Choroid plexus epithelial cell (primary cell): ENCODE results near the gene THAP4.
A peak's percentile ranks its signal among the peaks of the same experiment; 100 is the strongest.
"Not testable (repeated sequence)": the region's sequence is repeated elsewhere in the genome, so short reads cannot be mapped to it uniquely, and the experiment has no call there.

Experiments used
- DNase-seq: peaks from one replicate; pipeline ENCODE4 v3.0.0-alpha.2; 2010; ENCODE audit warnings: low read depth
- H3K4me3 ChIP-seq: 2 replicates; pipeline ENCODE4 v1.5.1; 2011; ENCODE audit warnings: low read depth, mild to moderate bottlenecking, control low read depth, low read length, moderate library complexity
- TF ChIP-seq, protein P1 (sequence below): conservative IDR thresholded peaks from 2 replicates; pipeline ENCODE4 v1.5.1; 2011; ENCODE audit warnings: low read depth, mild to moderate bottlenecking, control low read depth, inconsistent platforms, low read length, moderate library complexity

Gene THAP4

GRCh38 chr2:241592126-241592845, 44.7 kb downstream of the THAP4 start:
- no peak overlapping the region for H3K4me3 ChIP-seq
- TF ChIP-seq, protein P1, sequence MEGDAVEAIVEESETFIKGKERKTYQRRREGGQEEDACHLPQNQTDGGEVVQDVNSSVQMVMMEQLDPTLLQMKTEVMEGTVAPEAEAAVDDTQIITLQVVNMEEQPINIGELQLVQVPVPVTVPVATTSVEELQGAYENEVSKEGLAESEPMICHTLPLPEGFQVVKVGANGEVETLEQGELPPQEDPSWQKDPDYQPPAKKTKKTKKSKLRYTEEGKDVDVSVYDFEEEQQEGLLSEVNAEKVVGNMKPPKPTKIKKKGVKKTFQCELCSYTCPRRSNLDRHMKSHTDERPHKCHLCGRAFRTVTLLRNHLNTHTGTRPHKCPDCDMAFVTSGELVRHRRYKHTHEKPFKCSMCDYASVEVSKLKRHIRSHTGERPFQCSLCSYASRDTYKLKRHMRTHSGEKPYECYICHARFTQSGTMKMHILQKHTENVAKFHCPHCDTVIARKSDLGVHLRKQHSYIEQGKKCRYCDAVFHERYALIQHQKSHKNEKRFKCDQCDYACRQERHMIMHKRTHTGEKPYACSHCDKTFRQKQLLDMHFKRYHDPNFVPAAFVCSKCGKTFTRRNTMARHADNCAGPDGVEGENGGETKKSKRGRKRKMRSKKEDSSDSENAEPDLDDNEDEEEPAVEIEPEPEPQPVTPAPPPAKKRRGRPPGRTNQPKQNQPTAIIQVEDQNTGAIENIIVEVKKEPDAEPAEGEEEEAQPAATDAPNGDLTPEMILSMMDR, result no peak
- no peak for DNase-seq

DNA sequence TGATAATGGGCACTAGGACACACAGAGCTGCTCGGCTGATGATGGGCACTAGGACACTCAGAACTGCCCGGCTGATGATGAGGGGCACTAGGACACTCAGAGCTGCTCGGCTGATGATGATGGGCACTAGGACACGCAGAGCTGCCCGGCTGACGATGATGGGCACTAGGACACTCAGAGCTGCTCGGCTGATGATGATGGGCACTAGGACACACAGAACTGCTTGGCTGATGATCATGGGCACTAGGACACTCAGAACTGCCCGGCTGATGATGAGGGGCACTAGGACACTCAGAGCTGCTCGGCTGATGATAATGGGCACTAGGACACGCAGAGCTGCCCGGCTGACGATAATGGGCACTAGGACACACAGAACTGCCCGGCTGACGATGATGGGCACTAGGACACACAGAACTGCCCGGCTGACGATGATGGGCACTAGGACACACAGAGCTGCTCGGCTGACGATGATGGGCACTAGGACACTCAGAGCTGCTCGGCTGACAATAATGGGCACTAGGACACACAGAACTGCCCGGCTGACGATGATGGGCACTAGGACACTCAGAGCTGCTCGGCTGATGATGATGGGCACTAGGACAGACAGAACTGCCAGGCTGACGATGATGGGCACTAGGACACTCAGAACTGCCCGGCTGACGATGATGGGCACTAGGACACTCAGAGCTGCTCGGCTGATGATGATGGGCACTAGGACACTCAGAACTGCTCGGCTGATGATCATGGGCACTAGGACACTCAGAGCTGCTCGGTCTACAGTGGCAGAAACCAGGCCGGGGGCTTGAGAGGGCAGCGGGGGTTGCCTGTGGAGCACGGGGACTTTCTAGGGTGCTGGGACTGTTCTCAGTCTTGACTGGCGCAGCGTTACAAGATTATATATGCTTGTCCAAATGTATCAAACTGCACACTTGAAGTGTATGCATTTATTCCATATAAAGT, 46.2 kb downstream of the THAP4 start:
- DNase-seq, H3K4me3 ChIP-seq: not testable (repeated sequence)

DNA sequence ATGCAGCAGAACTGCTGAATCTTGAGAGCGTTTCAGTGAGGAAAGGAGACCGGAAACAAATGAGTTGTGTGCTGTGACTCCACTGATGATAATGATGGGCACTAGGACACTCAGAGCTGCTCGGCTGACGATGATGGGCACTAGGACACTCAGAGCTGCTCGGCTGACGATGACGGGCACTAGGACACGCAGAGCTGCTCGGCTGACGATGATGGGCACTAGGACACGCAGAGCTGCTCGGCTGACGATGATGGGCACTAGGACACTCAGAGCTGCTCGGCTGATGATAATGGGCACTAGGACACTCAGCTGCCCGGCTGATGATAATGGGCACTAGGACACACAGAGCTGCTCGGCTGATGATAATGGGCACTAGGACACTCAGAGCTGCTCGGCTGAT, 47.1 kb downstream of the THAP4 start:
- DNase-seq, H3K4me3 ChIP-seq: not testable (repeated sequence)

- no peak for DNase-seq
- no peak overlapping the region for H3K4me3 ChIP-seq
- TF ChIP-seq, protein P1, result no peak
Measured at GRCh38 chr2:241586564-241587264, 50.2 kb downstream of the THAP4 start.

GRCh38 chr2:241584436-241584835, 52.5 kb downstream of the THAP4 start:
- H3K4me3 ChIP-seq, result no peak overlapping the region

GRCh38 chr2:241582806-241583205, 54.2 kb downstream of the THAP4 start:
- DNase-seq, result no peak
- no peak overlapping the region for H3K4me3 ChIP-seq
- TF ChIP-seq, protein P1, result no peak

More at GRCh38 chr2:241584436-241584835, 52.5 kb downstream of the THAP4 start:
- DNase-seq, result peak; percentile 59
- TF ChIP-seq, protein P1, result no peak

DNA sequence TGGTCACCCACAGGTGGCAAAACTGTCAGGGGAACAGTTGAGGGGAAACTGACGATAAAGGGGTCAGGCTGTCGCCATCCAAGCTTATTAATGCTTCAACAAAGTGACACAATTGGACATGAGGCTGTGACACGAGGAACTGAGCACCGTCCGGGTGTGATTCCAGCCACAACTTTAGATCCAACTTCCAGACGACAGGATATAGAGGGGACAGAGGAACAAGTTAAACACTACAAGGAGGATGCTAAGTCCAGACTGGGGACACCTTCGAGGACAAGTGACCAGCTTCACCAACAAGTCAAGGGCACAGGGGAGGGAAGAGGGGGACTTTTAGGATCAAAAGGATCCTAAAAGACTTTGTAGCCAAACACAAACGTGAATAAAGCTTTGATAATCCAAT, 54.6 kb downstream of the THAP4 start:
- no peak for DNase-seq
- TF ChIP-seq, protein P1, result no peak
- H3K4me3 ChIP-seq, result no peak overlapping the region
